Left lobe of liver (tissue), 2 donors: ENCODE measurements around the gene SMPD3. TPM values are rescaled to one million over a fixed set of nuclear protein-coding genes. Genes with fewer than 3 reads are reported as not detected.

ENCODE experiments used
- ATAC-seq: fragments of 200-7000 bp; cut with Tn5 transposase; one replicate; pipeline ENCODE4 v1.9.1; 2020; ENCODE audit warnings: mild to moderate bottlenecking, moderate library complexity
- DNase-seq: peaks from one replicate; pipeline ENCODE4 v3.0.0-alpha.2; 2020; ENCODE audit warnings: low spot score
- total RNA-seq: library from RNA; stranded (reverse); gene quantifications from one replicate; pipeline ENCODE4 v1.2.1, GENCODE V29; 2021
- donor health status: DM: no; HTN: no; CAD: no; lungs with moderate emphysema.
- donor health status: DM: no; HTN: yes; CAD: no.

The SMPD3 gene
- total RNA-seq, 1 donor from 2014 or later, result 32.7 TPM

DNA sequence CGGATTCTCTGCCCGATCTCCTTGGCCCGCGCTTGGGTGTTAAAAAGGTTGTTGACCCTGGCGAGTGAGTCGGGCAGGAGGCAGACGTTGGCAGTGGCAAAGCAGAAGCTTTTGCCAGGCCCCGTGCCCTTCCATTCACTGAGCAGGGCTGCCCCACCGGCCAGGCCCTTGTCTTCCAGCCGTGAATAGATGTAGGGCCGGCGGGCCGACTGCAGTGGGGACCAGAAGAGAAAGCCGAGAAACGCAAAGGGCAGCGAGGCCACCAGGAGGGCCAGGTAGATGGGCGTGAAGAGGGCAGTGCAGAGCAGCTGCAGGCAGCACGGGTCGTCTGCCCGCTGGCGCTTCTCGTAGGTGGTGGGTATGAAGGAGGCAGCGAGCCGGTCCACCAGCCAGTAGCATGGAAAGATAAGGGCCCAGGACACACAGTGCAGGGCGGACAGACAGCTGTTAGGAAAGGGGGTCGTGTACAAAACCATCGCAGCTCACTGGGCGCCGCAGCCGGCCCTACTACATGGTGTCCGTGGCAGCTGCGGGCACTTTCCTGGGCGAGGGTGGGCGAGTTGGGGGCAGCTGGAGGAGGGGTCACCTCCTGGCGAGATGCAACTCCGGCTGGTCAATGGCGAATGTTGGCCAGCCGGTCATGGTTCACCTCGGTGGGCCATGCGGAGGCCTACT, 76.5 kb downstream of the SMPD3 start:
- ATAC-seq (no peak), DNase-seq (no peak)

DNA sequence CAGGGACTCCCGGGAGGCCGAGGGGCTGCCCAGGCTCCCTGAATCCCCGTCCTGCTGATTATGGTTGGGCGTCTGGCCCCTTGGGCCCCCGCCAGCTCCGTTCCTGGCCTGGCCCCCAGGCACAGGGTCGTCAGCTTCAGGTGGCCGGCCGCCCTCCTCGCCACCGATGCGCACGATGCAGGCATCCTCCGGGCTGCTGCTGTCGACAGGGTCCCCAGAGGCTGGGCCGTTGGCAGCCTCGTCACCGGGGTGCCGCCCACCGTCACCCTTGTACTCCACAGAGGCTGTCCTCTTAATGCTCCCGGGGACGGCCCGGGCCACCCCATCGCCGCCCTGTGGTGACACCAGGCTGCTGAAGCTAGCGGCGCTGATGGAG, 77.0 kb downstream of the SMPD3 start:
- ATAC-seq (no peak), DNase-seq (no peak)

- ATAC-seq (no peak), DNase-seq (no peak)
These were observed 77.6 kb downstream of the SMPD3 start for GRCh38 chr16:68370581-68371275.

DNA sequence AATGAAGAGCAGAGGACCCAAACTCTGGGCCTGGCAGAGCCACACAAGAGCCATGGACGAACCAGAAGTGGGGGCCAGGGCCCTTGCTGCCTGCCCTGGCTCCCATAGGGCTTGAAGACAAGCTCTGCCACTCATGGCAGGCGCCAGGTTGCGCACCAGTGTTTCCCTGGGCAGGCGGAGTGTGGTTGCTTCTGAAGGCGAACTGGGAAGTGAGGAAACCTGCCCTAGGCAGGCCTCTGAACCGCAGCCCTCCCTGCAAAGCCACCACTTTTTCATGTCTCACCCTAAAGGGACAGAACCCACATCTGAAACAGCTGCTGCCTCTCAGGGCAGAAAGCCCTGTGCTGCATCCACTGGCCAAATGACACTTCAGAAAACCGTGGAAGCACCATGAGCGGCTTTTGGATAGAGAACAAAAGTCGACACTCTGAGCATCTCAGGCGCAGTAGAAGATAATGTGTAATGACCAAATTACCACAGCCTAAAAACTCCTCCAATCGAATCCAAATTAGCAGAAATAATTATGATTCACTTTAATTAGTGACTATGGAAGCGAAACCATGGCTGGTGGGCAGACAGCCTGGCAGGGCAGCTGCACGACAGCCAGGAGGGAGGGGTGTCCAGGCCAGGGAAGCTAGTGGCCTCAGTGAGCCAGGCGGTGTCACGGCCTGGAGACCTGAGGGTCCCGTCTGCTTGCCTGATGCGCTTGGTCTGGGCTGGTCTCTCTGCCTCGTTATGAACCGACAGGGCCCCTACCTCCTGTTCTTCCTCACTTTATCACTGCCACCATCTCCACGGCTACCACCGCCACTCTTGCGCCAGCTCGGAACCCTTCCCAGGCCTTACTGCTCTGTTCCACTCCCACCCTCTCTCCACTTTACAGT, 78.4 kb downstream of the SMPD3 start:
- no peak for ATAC-seq
- DNase-seq, result no peak

DNA sequence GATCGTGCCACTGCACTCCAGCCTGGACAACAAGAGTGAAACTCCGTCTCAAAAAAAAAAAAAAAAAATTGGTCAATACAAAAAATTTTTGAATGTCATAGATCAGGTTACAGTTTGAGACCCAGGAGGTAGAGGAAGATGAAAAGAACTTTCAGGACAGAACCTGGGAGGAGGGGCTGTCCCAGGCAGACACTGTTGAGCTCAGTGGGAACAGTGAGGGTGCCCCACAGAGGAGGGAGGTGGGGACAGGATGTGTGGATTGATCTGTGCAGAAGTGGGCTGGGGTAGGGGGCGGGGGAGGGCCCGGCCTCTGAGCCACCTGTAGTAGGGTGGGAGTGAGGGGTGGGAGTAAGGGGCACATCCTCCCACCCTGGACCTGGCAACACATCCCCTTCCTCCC, 79.1 kb downstream of the SMPD3 start:
- no peak for DNase-seq
- ATAC-seq, result no peak

DNA sequence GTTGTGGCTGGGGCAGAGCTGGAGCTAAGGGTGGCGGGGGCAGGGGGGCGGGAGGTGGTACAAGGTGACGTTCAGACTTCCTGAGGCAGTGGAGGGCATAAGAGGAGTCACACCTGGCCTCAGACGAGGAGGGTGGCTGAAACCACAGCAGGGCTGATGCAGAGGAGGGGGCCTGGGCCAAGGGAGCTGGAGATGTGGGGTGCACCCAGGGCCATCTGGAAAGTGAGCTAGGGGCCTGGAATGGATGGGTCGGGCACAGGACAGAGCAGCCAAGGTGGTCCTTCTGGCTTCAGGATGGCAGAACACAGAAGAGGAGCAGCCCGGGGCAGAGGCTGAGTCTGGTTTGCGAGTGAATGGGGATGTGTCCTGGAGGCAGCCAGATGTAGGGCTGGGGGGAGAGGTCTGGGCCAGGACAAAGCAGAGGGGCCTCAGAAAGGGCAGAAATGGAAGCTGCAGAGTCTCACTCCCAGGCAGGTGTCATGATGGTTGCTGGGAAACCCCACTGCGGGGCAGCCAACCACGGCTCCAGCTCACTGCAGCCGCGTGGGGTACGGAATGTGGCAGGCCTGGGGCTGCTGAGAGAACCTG, 79.9 kb downstream of the SMPD3 start:
- ATAC-seq (no peak), DNase-seq (no peak)

DNA sequence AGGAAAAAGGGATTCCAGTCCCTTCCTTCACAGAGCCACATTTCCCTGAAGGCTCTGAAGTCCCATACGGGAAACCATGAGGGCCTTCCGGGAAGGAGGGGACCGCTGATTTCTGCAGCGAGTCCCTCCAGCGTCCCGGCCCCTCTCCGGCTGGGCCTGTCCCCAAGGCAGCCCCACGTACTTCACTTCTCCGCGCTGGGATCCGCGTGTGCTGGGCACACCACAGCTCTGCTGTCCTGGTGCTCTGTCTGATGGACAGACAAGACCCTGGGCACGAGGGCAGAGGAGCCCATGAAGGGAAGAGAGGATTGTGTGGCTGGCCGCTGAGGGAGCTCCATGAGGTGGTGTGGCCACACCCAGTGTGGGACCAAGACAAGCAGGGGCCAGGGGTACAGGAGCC, 80.4 kb downstream of the SMPD3 start:
- no peak for ATAC-seq
- DNase-seq, result no peak

DNA sequence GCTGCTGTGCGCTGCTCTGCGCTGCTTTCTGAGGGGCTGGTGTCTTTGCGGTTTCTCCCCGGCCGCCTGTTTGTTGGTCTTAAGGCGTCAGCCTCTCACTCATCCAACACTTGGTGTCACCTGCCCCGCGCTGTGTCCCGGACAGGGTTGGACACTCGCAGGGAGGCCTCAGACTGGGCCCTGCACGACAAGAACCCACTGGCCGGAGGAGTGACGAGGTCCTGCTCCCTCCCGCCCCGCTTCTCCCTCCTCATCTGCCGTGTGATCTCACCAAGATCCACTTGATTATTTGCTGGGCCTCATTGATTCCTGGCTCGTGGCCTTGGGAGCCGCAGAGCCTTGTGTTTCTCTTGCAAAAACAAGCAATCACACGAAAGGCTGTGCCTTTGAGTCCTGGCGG, 80.9 kb downstream of the SMPD3 start:
- ATAC-seq (peak; percentile 38), DNase-seq (no peak)

DNA sequence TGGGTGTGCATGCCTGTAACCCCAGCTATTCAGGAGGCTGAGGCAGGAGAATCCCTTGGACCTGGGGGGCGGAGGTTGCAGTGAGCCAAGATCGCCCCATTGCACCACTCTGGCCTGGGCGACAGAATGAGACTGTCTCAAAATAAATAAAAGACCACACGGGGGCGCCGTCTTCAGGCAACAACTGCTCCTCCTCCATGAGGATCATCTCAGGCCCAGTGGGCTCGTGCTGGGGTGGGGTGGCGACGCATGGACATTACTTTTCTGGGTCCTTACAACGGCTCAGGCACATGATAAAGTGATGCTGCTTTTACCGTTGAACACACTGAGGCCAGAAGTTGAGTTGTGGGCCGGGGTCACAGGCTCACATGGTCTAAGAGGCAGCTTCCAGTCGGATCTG, 81.3 kb downstream of the SMPD3 start:
- ATAC-seq (peak; percentile 66), DNase-seq (no peak)

- ATAC-seq, result no peak
- DNase-seq, result no peak
These were observed 82.2 kb downstream of the SMPD3 start for GRCh38 chr16:68366062-68366461.

DNA sequence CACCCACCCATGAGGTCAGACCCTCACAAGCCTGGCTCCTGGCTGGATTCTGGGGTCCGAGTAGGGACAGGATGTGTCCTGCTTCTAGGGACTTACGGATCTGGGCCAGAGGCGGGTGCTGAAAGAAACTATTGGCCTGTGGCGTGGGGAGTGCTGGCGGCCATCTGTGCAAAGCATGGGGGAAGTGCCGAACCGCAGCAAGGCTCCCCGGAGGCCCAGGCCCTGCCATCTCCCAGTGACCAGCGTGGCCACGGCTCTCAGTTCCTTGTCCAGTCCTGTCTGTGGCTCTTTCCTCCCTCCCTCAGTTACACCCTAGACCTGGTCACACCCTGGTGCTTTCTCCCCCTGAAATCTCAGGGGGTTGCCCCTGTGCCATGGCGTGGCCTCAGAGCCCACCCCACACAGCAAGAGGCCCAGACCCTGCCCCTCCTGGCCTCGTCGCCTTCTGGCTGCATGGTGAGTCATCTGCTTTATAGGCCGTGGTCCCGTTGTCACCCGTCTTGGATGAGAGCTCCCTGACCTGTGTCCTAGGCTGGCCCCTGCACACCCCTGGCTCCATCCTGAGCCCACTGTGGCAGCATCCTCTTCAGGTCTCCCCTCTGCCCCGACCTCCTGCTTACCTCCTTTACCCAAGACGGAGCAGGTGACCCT, 83.0 kb downstream of the SMPD3 start:
- DNase-seq (no peak), ATAC-seq (no peak)

DNA sequence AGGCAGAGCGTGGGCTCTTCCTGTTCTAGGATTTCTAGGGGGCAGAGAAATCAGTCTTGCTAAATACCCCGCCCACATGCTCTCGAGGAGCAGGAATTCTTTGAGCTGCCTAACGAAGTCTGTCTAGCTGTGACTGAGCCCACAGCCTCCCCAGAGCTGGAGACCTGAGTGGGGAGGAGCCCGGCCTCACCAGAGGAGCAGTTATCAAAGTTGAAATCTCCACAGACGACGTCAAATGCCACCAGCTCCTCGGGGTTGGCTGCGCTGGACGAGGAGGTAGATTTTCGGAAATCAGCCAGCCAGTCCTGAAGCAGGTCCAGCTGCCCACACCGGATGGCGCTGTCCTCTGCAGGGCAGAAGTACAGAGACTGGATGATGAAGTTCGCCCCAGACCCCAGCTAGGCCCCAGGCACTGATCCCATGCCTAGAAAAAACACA, 83.7 kb downstream of the SMPD3 start:
- DNase-seq (no peak), ATAC-seq (no peak)

- DNase-seq (no peak), ATAC-seq (no peak)
These were observed 84.4 kb downstream of the SMPD3 start for GRCh38 chr16:68363658-68364521.

DNA sequence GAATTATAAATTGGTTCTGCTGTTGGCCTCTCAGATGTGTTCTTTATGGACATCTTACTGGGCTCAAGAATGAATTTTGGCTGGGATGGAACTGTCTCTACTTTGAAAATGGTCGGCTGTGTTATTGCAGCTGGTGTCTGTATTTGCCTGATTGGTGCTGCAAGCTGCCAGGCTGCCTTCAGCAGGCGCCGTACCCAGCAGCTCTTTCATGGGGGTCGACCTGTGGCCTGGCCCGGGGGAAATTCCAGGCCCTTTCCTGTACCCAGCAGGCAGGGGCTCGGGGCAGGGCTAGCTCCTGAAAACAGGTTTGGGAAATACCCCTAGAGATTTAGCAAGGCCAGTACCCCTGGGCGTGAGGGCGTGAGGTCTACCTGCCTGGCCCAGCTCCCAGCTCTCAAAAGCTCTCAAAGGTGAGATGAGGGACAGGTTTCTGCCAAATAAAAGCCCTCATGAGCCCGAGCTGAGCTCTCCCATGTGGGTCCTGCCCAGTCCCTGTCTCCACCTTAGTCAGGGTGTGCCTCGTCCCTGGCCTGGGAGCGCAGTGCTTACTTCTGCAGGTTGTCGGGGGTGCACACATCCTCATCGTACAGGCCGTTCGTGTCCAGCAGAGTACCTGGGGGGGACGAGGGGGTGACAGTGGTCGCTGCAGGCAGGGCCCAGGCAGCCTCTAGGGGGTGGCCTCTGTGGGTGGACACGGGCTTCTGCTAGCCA, 85.2 kb downstream of the SMPD3 start:
- ATAC-seq, result no peak
- no peak for DNase-seq

DNA sequence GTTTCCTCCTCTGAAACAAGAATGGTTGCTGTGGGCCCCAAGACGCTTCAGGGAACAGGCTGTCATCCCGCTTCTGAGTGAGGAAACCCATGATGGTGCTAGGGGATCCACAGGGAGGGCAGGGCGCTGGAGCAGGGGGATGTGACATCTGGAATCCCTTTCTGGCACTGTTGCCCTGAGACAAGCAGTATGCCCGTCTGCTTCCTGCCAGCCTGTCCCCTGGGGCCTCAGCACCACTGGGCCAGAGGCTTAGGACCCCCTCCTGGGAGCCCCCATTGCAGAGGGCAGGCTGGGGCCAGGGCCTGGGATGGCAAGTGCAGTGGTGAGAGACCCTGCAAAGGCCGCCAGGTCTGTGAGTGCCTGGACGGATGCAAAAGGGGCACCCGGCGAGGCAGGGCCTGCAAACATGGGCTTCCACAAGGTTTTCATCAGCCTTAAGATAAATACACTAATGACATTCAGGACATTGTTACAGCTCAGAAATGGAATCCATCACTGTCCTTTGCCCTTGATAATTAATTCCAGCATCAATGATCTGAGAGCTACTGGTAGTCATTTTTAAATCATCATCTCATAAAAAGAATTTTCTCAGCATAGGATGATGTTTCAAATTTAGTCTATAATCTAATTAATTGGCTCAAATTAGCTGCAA, 85.9 kb downstream of the SMPD3 start:
- no peak for ATAC-seq

DNA sequence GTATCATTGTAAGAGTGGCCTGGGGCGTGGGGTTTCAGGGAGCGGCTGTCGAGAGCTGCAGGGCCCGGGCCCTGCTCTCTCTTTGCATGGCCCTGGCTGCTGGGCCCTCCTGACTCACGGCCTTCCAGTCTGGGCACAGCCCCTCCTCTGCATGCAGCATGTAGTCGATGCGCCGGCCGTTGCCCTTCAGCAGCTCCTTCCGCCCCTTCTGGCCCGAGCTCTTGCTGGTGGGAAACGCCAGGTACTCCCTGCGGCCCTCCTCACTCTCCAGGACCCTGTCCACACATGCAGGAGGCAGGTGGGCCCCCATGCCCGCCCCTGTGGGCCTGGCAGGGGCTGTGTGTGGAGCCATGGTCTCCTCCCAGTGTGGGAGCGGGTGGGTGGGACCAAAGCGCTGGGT, 86.8 kb downstream of the SMPD3 start:
- ATAC-seq, result no peak

More for the DNA sequence above, 85.9 kb downstream of the SMPD3 start:
- no peak for DNase-seq

DNA sequence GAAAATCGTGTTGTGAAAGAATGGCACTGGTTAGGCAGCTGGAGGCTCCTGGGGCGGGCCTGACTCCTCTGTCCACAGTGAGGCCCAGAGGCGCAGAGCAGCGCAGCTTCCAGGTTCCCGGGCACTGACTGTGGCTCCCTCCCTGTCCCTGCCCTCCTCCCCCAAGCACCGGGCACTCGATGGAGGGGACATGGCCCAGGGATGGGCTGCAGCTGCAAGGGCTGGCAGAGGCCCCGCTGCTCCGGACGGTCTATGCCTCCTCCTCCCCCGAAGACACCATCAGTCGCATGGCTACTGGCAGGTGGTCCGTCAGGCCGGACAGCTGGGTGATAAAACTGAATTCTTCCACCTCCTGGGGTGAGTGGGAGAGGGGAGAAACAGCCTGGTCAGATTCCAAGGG, 87.4 kb downstream of the SMPD3 start:
- ATAC-seq (no peak), DNase-seq (no peak)

More for the DNA sequence above, 86.8 kb downstream of the SMPD3 start:
- DNase-seq, result no peak

DNA sequence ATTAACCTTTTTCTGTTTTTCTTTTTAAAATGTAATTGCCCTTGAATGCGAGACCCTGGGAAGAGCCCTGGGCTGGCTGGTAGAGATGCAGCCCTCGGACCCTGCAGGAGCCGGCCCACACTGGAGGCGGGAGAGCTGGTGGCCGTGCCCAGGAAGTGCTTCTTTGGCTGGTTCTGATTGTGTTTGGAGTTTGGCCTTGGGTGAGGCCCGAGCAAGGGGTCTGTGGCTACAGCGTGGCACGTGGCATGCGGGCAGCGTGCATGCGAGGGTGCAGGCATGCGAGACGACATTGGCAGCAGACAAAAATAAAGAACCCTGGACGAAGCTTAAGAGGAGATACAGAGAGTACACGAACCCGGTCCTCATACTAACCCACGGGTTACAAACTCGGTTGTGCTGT, 87.8 kb downstream of the SMPD3 start:
- ATAC-seq, result no peak
- no peak for DNase-seq
